SU-DHL-6 (cell line): Measurements from ENCODE around the gene NRP2.

Experiments
- CTCF ChIP-seq: fragments of 200-600 bp; sonication (generic); IDR thresholded peaks from one replicate; pipeline ENCODE4 v1.5.1; 2017; ENCODE audit warnings: antibody characterized with exemption, mild to moderate bottlenecking, low read length, moderate library complexity; ENCODE audit not compliant: insufficient read depth, poor library complexity, severe bottlenecking
- EZH2phosphoT487 ChIP-seq: fragments of 200-600 bp; sonication (generic), shearing (Covaris generic); conservative IDR thresholded peaks from 2 replicates; pipeline ENCODE4 v1.6.1; 2018; ENCODE audit warnings: mild to moderate bottlenecking, antibody characterized with exemption, low read length, moderate library complexity, mixed read lengths

- TF ChIP-seq CTCF (no peak), EZH2phosphoT487 (no peak)
Measured at GRCh38 chr2:205802065-205802464, 119.8 kb downstream of the NRP2 start.
